Activated CD8-positive, alpha-beta memory T cell treated with anti-CD3 and anti-CD28 coated beads, Interleukin-2, amount 50 U/mL, for 1 hour (primary cell): ENCODE results near the gene HEATR1.
"Not testable (repeated sequence)": the region's sequence is repeated elsewhere in the genome, so short reads cannot be mapped to it uniquely, and the experiment has no call there.

Experiments used
- DNase-seq: peaks from one replicate; pipeline ENCODE4 v3.0.0-alpha.2; 2020; ENCODE audit errors: extremely low read depth

Gene HEATR1, protein sequence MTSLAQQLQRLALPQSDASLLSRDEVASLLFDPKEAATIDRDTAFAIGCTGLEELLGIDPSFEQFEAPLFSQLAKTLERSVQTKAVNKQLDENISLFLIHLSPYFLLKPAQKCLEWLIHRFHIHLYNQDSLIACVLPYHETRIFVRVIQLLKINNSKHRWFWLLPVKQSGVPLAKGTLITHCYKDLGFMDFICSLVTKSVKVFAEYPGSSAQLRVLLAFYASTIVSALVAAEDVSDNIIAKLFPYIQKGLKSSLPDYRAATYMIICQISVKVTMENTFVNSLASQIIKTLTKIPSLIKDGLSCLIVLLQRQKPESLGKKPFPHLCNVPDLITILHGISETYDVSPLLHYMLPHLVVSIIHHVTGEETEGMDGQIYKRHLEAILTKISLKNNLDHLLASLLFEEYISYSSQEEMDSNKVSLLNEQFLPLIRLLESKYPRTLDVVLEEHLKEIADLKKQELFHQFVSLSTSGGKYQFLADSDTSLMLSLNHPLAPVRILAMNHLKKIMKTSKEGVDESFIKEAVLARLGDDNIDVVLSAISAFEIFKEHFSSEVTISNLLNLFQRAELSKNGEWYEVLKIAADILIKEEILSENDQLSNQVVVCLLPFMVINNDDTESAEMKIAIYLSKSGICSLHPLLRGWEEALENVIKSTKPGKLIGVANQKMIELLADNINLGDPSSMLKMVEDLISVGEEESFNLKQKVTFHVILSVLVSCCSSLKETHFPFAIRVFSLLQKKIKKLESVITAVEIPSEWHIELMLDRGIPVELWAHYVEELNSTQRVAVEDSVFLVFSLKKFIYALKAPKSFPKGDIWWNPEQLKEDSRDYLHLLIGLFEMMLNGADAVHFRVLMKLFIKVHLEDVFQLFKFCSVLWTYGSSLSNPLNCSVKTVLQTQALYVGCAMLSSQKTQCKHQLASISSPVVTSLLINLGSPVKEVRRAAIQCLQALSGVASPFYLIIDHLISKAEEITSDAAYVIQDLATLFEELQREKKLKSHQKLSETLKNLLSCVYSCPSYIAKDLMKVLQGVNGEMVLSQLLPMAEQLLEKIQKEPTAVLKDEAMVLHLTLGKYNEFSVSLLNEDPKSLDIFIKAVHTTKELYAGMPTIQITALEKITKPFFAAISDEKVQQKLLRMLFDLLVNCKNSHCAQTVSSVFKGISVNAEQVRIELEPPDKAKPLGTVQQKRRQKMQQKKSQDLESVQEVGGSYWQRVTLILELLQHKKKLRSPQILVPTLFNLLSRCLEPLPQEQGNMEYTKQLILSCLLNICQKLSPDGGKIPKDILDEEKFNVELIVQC (N-terminal part only)

DNA sequence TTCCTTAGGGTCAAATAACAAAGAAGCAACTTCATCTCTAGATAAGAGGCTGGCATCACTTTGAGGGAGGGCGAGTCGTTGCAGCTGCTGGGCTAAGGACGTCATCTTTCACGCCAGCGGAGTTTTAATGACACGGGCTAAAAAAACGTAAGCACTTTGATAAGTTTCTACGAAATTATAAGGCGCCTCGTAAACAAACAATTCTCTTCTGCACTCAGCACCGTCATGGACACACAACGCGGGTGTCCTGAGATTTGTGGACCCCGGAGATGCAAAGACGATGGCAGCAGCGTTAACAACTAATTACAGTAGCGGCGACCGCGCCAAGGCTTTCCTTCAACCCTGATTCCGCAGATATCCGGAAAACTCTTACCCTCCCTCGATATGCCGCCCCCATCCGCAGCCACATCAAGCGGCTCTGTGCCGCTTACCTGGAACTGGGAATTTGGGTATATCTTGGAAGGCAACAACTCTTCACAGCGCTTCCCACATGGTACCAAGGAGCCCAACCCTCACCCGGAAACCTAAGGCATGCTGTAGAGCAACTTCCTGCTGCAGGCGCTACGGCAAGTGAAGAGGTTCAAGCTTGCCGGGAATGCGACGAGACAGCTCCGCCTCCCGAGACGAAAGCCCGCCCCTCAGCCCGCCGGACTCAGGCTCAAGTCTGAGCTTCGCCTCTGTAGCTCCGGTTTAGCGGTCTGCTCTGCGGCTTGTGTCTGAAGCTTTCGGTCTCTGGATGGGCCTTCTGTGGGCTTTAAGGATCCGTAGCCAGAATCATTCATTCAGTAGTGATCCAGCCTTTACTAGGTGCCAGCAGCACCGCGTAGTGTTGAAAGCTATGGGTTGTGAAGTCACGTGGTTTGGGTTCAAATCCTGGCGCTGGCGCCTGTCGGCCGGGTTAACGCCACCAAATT is at the start of gene HEATR1:
HEATR1 (minus strand) TSS at position 526 of the 914 bp plus-strand sequence; CDS start at position 105, 421 bp downstream.
- DNase-seq: peak; percentile 45

DNA sequence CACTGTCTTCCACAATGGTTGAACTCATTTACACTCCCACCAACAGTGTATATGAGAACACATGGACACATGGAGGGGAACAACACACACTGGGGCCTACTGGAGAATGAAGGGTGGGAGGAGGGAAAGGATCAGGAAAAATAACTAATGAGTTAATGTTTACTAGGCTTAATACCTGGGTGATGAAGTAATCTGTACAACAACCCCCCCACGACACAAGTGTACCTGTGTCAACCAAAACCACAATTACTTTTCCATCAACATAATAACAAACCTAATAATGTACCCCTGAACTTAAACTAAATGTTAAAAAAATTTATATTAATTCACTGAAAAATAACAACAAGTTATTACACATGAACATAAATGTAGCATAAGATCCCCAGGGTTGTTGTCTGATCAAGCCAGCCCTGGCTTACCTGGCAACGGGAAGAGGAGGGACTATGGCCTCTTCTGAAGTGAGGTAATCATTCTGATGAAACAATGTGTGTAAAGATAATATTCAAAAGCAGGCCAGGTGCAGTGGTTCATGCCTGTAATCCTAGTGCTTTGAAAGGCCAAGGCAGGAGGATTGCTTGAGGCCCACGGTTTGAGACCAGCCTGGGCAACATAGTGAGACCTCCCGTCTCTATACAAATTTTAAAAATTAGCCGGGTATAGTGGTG is 40.8 kb upstream of the HEATR1 start:
- DNase-seq: no peak

DNA sequence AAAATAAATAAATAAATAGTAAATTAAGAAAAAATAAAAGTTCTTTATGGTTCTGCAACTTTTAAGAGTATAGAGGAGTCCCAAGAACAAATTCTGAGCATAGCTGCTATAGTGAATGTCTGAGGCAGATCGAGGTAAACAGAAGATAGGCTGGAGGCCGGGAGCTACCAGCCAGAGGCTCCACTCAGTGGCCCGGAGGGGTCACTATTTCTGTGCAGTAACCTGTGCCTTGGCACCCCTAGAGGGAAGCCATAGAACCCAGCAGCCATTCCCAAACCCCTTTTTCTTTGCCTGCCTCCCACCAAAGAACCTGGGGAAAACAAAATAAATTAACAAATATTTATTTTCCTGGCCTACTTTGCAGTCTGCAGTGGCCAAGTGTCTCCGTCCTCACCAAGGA is 38.4 kb upstream of the HEATR1 start:
- DNase-seq: no peak

DNA sequence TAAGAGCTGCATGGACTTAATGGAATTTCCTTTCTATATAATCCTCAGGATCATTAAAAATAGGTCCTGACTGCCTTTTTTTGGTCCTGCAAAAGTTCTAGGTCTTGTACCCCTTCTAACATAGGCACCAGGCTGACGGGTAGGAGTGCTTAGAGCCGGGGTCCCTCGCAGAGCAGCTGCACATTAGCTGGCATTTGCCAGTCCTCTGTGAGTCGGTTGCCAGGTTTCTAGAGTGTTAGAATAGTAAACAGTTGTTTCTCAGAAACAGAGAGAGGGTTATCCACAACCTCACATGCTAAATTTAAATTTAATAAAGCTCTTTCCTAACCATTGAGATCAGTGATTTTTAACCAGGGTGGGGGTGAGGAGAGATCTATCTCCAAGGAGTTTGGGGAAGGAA is 35.4 kb upstream of the HEATR1 start:
- no peak for DNase-seq

DNA sequence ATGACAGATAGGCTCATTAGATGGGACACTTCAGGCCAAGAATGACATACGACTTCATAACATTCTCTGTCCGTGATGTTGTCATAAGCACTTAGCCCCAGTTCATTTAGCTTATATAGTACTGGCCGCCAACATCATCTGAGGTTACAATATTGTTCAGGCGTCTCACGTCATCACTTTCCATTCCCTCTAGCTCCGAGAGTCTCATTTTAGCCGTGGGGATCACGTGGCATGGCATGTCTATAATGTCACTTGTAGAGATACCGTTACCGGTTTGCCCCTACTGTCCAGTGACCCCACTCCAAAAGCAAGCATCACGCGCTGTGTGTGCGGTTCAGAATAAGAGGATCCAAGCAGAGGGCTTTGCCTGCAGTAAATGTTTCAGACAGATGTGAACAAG is 34.6 kb upstream of the HEATR1 start:
- no peak for DNase-seq

DNA sequence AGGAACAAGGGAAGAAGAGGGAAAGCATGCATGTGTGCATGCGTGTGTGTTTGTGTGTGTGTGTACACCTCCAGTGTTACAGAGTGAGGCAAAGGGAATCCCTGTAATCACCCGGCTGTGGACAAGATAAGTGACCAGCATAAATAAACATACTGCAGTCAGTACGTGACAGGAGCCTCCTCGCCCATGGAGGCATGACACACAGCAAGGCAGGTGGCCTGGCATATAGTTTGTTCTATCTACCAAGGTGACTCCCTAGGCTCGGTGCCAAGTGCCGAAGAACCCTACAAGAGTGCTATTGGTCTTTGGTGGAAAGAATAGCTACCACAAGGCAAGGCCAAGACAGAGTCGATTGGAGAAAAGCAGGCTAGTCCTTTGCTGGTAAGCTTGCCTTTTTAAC is 31.7 kb upstream of the HEATR1 start:
- no peak for DNase-seq

DNA sequence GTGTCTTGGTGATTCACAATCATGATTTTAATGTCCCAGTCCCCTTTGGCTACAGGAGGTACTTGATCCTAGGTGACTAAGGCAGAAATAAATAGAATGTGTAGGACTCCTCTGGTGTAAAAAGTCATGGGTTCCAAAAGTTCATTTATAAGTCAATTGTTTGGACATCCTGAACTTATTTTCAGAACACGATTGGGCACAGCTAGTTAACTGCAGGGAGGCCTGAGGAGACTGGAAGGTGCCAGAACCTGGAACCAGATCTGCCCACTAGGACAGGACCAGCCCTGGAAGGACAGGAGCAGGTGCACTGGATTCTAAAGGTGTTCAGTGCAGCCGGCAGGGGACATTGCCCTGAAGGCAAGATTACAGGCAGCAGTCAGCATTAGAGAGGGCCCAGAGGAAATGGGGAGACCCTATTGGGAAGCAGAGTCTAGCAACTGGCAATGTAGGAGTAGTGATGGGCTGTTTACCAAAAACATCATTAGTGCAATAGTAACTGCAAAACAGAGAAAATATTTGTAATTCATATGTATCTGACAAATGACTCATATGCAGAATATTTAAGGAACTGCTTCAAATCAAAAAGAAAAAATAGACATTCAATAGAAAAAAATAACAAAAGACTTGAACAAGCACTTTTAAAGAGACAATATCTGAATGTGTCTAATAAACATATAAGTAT is 23.6 kb upstream of the HEATR1 start:
- DNase-seq: no peak

DNA sequence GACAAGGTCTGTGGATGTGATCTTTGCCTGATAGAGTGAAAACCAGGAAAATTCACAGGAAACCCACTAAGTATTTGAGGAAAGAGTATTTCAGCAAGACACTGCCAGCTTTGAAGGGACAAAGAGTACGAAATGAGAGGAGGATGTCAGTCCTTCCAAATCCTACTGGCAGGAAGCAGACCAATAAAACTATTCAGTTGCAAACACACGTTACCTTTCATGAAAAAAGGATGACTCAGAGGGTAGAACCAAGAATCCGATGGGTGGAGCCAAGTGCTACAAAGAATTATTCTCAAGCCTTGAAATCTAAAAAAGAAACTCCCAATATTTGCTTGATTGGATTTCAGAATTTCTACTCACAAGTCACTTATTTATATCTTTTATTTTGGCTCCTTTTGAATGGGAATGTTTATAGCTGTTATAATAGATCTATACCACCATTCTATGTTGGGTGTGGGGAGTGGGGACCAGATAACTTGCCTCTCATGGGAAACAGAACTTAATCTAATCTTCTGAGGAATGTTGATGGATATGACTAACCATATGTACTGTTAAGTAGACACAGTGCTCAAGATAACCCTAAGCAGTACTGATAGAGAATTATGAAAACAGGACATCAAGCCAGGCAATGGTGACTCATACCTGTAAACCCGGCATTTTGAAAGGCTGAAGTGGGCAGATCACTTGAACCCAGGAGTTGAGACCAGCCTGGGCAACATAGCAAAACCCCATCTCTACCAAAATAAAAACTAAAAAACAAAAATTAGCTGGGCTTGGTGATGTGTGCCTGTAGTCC is 19.3 kb upstream of the HEATR1 start:
- no peak for DNase-seq

DNA sequence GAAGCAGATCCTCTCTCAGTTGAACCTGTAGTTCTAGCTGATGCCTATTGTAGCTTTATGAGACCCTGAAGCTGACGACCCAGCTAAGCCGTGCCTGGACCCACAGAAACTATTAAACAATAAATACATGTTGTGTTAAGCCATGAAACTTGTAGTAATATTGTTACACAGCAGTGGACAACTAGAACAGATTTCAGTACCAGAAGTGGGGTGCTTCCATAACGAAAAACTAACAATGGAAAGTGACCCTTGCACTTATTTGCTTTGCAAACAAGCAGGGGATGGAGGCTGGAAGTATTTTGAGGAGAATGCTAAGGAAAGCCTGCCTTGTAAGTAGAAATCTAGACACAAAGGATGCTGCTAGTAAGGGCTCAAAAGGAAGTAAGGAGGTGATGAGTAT is 18.1 kb upstream of the HEATR1 start:
- DNase-seq: no peak

DNA sequence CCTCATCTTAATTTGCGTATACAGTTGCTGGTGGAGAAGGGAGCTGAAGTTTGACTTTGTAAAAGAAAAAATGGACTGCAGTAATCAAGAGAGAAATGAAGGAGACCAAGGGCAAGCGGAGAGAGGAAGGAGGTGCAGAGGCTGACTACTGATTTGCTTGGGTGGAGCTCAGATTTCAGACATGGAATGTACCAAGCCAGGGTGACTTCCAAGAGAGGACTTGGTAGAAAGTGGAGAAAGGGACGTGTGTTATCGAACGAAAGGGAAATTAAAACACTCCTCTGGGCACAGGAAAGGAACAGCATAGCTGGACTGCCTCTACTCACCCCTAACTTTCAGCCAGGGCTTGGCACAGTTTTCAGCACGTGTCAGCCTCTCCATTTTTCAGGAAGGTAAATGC is 15.1 kb upstream of the HEATR1 start:
- DNase-seq: no peak

DNA sequence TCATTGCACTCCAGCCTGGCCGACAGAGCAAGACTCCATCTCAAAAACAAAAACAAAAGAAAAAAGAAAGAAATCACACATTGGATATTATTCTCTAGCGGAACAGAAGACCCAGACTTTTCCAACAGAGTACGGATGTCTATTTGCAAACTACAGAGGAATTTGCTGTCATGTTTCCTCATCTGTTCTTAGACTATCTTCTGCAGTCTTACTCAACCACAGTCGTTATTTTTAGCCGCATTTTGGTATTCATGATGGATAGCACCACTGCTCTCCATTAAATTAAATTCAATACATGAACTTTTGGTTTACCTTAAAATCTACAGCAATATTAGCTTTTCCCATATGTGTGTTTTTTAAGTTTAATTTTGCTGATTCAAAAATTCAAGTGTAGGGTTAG is 14.2 kb upstream of the HEATR1 start:
- no peak for DNase-seq

DNA sequence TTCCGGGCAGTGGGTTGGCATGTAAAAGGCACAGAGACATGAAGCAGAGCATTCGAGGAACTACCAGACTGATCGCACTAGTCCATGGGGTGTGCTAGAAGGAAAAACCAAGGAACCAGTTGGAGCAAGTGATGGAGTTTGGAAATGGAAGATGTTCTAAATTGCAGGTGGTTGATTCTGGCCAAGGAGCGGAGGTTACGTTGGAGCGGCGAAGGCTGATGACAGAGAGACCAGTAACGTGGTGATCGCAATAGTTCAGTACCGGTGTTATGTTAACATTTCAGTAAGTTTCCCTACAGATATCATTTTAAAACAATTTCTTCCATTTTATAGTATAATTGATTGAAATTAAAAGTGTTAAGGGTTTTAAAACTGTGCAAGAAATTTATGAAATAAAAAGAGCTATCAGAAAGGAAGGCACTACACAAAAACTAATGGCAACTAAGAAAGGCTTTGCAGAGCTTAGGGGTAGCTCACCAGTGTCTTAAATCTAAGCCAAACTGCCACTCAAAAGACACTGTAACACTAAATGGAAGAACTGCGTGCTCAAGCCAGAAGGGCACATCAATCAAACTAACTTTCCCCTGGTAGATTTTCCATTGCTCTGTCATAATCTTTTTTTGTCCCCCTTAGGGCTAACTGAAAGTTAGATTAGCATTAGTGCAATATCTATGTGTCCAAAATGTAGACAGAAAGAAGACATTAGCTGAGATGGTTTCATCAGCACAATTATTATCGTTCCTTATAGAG is 11.3 kb upstream of the HEATR1 start:
- DNase-seq: no peak

DNA sequence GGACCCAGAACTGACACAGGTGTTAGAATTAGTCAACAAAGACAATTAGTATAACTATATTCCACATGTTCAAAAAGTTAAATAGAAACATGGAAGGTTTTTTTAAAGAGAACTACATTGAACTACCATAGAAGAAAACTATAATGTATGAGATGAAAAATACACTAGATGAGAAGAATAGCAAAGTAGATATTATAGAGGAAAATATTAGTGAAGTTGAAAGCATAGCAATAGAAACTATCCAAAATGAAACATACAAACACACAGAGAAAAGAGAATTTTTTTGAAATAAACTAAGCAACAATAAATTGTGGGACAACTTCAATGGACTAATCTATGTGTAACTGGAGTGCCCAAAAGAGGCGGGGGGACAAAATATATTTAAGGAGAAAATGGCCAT is 8.0 kb upstream of the HEATR1 start:
- no peak for DNase-seq

DNA sequence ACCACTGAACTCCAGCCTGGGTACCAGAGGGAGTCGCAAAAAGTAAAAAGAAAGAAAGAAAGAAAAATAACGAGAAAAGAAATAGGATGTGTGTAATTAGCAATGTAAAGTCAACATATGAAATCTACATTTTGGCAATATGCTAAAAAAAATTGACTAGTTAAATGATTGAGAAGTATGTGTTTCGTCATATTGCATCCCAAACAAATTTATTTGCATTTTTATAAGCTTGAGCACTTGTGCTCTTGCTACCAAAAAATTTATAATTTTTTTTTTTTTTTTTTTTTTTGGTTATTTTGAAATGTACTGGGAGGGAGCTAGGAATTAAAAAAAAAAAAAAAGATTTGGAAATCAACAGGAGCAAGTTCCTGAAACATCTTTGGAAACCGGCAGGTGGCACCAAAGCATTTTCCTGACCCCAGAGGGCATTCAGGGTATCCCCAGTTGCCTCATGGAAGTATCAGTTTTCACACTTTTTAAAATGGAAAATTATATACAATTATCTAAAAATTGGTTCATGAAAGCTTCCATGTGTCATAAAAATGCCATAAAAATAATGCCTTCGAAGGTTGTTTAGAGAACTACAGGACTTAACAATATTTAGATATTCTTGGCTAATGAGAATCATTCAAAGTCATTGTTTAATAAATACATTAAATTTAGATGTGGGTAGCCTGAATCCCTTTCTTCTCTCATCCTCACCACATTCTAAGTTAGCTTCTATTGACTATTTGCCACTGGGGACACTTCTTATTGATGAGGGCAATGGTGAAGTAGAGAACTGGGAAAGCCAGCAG is 4.8 kb upstream of the HEATR1 start:
- DNase-seq: no peak

DNA sequence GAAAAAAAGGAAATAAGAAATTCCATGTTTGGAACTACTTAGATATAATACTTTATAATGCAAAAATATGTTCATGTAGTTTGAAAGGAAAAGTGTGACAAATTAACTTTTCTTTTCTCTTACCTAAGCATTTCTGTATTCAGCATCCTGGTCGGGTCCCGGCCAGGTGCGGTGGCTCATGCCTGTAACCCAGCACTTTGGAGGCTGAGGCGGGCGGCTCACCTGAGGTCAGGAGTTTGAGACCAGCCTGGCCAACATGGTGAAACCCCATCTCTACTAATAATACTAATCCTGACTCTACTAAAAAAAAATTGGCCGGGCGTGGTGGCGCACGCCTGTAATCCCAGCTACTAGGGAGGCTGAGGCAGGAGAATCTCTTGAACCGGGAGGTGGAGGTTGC is 3.3 kb upstream of the HEATR1 start:
- not testable (repeated sequence) for DNase-seq

DNA sequence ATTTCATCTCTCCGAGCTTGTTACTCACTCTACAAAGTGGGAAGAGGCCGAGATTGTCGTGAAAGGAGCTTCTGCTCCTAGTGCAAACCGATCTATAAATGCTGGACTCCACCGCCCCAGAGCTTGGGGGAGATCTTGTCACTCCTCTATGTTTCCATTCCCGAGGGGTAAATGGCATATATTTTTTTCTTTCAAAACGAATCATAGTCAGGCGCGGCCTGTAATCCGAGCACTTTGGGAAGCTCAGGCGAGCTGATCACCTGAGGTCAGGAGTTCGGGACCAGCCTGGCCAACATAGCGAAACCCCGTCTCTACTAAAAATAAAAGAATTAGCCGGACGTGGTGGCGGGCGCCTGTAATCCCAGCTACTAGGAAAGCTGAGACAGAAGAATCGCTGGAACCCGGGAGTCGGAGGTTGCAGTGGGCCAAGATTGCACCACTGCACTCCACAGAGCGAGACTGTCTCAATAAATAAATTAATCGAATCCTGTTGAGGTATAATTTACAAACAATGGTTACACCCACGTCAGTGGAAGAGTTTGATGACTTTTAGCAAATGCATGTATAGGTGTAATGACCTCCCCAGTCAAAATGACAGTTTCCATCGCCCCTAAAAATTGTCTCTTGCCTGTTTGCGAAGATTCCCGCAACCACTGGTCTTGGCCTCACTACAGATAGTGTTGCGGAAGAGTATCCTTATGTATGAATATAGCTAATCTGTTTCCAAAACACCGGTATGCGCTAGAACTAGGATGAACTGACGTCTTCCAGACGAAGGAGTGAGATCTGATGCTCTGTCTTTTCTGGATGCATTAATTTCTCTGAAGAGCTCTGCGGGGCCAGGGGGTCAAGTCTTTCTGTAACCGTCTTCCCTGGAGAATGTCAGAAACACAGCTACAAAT is 840 bp upstream of the HEATR1 start:
- no peak for DNase-seq
